Epithelial cell of esophagus (primary cell): ENCODE data around the gene PXDN.
"Not testable (repeated sequence)": the region's sequence is repeated elsewhere in the genome, so short reads cannot be mapped to it uniquely, and the experiment has no call there.

Source experiments
- DNase-seq: peaks from one replicate; pipeline ENCODE4 v3.0.0; 2010; ENCODE audit warnings: low read depth
- H3K4me3 ChIP-seq: 2 replicates; pipeline ENCODE4 v1.5.1; 2011; ENCODE audit warnings: mild to moderate bottlenecking, low read length, control low read depth
- CTCF ChIP-seq: IDR thresholded peaks from 2 replicates; pipeline ENCODE4 v1.5.1; 2011; ENCODE audit warnings: low read depth, mild to moderate bottlenecking, low read length, control low read depth, inconsistent platforms; ENCODE audit not compliant: insufficient read depth; ENCODE audit errors: missing control alignments

PXDN gene

DNA sequence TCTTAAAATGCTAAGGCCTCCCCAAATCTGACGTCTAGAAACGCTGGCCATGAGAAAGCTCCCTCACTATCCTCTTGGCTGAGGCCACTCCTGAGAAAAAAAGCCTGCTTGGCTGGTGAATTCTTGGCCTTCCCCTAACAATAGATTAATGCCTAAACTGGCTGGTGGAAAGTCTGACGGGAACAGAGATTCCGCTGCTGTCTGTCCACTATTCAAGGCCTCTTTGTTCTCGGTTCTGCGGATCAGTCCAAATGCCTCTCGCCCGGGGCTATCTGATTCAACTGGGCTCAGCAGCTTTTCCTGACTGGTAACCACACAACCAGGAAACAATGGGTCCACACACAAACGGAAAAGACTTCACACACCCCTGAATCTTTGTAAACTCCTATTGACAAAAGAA, 27.2 kb downstream of the PXDN start:
- no peak overlapping the region for H3K4me3 ChIP-seq
- peak; percentile 93 for DNase-seq
- no peak for TF ChIP-seq CTCF

DNA sequence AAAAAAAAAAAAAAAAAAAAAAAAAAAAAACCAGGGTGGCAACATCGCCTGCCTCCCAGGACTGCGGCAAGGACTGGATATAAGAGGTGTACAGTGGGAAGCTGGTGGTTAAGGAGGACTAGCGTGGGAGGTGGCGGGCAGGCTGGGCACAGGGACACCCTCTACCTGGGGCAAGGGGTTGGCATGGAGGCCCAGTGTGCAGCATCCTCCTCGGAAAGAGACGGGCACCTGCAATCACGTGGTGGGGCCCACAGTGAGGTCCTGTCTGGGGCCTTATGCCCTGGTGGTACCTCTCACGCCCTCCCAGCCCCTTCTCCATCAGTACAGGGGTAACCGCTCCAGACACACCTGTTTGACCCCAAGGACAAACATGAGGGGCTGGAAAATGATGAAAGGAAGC, 27.9 kb downstream of the PXDN start:
- no peak overlapping the region for H3K4me3 ChIP-seq
- TF ChIP-seq CTCF = no peak
- DNase-seq = no peak

GRCh38 chr2:1716014-1716305, 28.4 kb downstream of the PXDN start:
- H3K4me3 ChIP-seq, DNase-seq: not testable (repeated sequence)

DNA sequence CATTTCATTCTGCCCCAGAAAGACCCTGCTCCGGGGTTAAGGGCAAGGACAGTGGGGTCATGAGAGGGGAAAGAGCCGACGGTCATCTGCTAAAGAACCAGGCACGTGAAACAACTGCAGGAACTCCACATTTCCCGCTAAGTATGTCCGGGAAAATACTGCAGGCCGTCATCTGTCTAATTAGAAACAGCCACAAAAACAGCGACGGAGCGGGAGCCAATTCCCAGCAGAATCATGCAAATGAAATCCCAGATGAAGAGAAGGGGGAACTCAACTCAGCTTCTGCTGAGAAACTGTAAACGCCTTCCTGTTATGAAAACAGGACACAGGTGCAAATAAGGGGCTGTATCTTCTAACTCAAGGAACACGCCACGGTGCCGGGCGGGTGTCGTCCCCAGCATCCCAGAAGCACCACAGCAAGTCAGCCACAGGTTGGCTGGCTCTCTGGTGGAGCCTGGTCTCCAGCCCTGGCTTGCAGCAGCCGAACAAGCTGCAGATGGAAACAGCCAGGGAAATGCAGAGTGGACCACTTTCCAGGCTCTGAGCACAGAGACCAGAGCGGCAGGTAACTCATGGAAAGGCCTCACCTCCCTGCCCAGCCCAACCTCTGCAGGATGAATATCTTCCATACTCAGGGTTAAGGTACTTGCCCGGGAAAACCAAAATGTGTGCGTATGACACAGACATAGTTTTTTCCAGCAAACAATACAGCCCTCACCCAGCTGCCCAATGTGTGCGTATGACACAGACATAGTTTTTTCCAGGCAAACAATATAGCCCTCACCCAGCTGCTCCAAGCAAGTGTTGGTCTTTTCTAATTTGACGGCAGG, 28.9 kb downstream of the PXDN start:
- no peak overlapping the region for H3K4me3 ChIP-seq
- TF ChIP-seq CTCF = no peak
- DNase-seq = no peak

DNA sequence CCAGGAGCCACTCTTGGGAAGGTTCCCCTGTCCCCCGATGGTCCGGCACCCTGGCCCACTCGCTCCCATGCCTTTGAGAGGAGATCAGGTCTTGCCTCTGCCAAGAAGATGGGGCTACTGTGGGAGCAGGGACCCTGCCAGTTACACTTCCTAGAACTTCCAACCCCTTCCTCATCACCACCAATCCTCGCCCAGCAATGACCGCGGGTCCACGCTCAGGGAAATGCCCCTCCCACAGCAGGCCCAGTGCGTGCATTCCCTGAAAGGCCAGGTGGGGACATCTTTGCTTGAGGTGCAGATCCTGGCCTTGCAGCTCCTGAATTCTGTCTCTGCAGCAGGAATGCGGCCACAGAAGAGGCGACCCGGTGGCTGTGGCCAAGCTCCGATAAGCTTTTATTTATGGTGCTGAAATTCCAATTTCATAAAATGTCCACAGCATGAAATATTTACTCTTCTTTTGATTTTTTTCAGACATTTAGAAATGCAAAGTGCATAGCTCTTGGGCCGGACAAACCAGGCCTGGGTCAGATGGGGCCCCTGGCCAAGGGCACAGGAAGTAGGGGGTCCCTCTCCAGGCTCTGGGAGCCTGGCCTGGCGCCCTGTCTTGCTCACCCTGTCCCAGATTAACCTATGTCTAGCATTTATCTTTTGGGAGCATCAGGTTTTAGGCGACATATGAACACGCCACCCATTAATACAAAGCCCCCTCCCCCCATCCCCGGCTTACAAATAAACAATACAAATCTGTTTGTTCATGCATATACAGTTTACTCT, 29.8 kb downstream of the PXDN start:
- TF ChIP-seq CTCF = no peak
- H3K4me3 ChIP-seq = no peak overlapping the region
- DNase-seq = no peak

- no peak overlapping the region for H3K4me3 ChIP-seq
- no peak for TF ChIP-seq CTCF
- no peak for DNase-seq
These were observed 30.5 kb downstream of the PXDN start for GRCh38 chr2:1713839-1714236.

DNA sequence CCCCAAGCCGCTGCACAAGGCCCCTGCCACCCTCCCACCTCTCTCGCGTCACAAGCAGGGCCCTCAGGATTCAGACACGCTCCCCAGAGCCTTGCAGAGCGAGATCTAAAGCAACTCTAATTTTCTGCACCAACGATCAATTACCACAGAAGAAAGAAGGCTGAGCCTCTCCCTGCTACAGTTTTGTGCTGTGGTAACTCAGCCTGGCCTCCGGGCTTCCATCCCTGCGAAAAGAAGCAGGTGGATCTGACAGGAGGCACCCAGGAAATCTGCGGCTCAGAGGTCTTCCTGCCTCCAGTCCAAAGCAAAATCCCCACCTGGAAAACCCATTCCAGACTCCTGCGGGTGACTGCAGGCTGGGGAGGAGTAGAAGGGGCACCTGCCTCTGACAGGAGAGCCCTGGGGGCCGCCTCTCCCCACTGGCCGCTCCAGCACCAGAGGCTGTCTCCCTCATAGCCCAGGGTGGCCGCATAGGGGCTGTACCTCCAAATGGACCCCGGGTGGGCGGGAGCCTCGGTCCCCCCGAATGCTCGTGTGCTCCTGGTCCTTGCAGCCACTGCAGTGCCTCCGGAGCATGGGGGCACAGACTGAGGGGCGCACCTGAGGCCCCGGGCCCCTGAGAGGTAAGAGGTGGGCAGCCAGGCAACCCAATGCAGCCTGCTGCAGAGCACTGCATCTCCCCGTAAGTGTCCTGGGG, 31.0 kb downstream of the PXDN start:
- TF ChIP-seq CTCF = no peak
- DNase-seq = no peak
- no peak overlapping the region for H3K4me3 ChIP-seq
